ENCODE data around the gene CLDN5.

CLDN5 gene

GRCh38 chr22:19520566-19521305 lies 3.5 kb downstream of the CLDN5 start:
- no peak for DNase-seq

- DNase-seq: no peak
Observed at GRCh38 chr22:19520007-19520406, 4.2 kb downstream of the CLDN5 start.

- no peak for DNase-seq
Observed at GRCh38 chr22:19519041-19519926, 4.9 kb downstream of the CLDN5 start.

DNA sequence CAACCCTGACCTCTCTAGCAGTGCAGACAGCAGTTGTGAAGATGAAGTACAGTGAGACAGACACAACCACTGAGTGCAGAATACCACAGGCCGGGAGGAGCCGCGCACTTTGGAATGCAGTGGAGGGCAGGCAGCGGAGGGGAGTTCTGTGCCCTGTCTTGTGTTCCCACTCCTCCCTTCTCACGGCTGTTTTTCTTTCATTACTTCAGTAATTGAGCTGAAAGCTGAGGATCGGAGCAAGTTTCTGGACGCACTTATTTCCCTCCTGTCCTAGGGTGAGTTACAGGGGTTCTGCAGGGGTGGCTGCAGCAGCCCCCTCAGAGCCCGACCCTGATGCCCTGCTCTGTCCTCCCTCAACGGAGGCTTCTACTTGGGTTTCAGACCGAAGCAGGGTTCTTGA lies 5.6 kb downstream of the CLDN5 start:
- no peak for DNase-seq

DNA sequence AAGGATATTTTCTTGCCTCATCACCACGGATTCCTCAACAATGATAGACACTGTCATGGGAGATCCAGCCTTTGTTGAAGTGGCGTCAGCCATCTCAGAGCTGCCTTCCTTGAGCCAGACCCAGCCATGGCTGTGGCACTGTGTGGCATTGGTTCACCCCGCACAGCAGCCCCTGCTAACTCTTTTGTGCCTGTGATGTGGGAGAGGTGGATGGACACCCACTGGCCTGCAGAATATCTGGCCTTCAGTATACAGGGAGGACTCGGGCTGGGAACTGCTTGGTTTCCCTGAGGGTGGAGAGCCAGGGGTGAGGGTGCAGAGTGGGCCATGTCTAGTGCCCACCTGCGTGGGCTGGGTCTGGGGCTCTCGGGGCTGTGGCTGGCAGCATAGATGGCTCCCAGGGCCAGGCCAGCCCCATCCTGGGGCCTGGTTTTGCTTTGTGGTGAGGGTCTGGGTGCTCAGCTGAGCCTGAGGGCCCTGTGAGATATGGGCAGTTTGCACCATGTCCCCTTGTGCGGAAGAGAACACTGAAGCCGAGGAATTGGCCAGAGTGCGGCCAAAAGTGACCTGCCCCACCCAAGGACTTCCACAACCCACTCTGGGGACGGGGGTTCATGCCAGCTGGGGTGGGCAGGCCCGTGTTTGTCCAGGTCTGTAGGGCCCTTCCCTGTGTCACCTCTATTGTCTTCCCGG lies 6.1 kb downstream of the CLDN5 start:
- DNase-seq: no peak

DNA sequence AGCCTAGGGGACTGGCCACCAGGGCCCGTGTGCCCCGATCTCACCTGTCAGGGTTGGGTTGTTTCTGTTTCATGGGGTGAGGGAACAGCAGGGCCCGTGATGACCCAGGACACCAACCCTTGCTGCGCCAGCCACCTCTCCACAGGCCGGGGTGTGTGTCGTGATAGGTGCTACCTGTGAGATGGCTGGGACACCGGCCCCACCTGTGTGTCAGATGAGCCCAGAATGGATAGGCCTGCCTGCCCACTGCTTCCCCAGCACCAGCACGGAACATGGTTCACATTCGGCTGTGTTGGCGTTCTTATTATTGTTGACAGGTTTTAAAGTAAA lies 7.1 kb downstream of the CLDN5 start:
- DNase-seq: no peak

- DNase-seq: no peak
Observed at GRCh38 chr22:19516378-19517170, 7.6 kb downstream of the CLDN5 start.

DNA sequence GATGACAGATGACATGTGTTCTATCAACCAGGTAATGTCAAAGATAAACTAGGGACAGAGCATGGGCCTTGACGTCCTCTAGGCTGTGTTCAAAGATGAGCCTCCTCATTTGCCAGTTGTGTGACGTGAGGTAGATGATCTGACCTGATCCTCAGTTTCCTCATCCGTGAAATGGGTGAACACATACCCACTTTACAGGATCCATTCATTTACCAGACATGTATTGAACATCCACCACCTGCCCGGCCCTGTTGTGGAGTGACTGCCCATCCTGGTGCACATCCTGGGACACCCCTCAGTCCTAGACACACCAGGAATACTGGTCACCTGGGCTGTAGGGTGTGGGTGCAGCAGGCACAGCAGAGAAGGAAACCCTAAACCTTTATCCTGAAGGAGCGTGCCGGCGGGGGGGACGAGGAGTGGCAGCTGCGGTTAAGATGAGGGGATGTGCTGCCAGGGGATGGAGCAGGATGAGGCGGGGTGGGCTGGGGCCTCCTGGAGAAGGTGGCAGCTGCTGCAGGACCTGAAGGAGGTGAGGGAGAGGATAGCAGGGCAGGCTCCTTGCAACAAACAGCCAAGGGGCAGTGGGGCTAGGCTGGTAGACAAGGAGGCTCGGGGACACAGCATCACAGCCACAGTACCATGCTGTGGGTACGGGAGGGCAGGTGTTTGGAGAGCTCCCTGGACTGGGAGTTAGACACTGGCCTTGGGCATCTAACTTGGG lies 8.4 kb downstream of the CLDN5 start:
- no peak for DNase-seq

- no peak for DNase-seq
Observed at GRCh38 chr22:19514831-19515565, 9.2 kb downstream of the CLDN5 start.

DNA sequence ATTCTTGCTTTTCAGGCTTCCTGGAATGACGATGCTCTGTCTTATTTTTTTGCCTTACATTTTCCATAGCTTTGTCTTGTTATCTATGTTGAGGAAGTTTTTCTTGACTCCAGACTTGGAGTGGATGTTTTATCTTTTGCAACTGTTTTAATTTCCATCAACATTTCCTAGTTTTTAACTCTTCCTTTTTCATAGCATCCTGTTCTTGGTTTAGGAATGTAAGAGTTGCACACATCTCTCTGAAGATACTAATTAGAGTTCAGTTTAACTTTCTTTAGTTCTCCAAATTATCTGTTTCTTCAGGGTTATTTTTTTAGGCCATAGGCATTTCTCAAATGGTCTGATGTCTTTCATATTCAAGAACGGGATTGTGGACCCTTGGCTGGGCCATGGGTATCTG lies 10.4 kb downstream of the CLDN5 start:
- no peak for DNase-seq

DNA sequence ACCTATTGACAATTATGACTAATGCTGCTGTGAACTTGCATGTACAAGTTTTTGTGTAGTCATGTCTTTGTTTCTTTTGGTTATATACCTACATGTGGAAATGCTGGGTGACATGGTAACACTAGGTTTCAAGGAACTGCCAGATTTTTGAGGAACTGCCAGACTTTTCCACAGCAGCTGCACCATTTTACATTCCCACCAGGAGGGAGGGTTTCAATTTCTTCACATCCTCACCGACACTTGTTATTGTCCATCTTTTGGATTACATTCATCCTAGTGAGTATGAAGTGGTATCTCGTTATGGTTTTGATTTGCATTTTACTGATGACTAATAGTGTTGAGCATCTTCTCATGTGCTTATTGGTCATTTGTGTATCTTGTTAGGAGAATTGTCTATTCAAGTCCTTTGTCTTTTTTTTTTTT lies 13.3 kb downstream of the CLDN5 start:
- DNase-seq: no peak

GRCh38 chr22:19509923-19510322 lies 14.3 kb downstream of the CLDN5 start:
- DNase-seq: no peak

- no peak for DNase-seq
Observed at GRCh38 chr22:19509191-19509590, 15.0 kb downstream of the CLDN5 start.

GRCh38 chr22:19508024-19508776 lies 16.0 kb downstream of the CLDN5 start:
- no peak for DNase-seq

GRCh38 chr22:19507534-19507861 lies 16.7 kb downstream of the CLDN5 start:
- DNase-seq: no peak

GRCh38 chr22:19506212-19506611 lies 18.0 kb downstream of the CLDN5 start:
- DNase-seq: no peak

DNA sequence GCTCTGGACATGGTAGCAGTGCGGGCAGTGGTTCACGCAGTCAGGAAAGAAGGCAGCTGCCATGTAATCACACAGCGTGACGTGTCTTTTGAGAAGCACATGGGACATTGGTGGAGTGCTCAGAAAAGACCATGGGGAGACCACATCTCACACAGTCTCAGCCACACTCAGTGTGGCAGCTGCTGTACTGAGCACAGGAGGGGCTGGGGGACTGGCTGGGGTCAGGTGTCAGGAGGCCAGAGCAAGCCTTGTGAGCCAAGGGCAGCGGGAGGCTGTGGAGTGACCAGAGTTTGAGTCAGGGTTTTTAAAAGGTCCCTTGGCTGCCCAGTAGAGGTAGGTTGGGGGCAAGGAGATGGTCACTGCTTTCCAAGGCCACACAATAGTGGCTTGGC lies 18.5 kb downstream of the CLDN5 start:
- DNase-seq: no peak

DNA sequence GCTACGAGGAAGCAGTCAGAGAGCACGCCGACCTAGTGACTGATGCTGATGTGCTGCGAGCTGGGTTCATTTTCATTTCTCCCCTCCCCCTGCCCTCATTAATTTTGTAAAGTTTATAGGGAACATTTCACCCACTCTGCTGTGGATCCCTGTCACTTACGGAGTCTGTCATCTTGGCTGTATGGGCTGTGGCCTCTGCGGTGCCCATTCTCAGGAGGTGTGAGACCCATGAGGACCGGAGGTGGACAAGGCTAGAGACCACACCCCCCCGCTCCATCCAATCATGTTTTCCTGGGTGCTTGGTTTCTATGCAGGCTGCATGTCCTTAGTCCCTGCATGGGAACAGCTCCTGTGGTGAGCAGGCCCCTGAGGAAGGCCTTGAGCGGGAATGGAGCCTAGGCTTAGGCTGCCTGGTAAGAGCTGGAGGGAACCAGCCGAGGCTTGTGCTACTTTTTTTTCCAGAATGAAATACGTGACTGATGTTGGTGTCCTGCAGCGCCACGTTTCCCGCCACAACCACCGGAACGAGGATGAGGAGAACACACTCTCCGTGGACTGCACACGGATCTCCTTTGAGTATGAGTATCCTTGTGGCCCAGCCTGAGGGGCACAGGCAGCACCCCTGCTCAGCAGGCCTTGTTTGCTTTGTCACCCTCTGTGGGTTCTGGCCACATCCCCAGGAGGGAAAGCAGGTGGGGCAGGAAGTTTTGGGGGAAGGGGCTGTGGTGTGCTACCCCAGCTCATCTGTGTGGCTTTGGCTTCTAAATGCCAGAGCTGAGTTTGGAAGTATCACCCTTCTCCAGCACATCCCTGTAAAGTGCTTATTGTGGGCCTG lies 19.1 kb downstream of the CLDN5 start:
- peak in 1 of 5 donors; percentile 13 for DNase-seq

DNA sequence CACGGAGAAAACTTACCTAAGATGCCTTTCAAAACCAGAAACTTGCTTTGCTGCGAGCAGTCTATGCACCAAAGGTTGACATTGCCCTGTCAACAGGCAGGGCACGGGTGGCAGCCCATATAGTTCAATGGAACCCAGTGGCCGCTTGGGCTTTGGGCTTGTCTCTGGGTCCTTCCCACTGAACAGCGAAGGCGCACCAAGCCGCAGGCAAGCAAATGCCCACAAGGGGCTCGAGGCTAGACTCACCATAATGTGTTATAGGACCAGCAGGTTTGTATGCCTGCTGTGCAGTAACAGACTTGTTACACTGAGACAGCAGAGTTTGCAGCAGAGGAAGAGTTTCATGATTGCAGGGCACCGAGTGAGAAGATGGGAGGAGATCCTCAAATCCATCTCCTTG lies 20.3 kb downstream of the CLDN5 start:
- no peak for DNase-seq

GRCh38 chr22:19503367-19503766 lies 20.8 kb downstream of the CLDN5 start:
- DNase-seq: no peak

All from T-helper 1 cell (primary cell).